Left lung (tissue), 14 donors: ENCODE results near the gene PLEKHG4B. TPM values are rescaled to one million over a fixed set of nuclear protein-coding genes. Genes with fewer than 3 reads are reported as not detected.
A peak's percentile ranks its signal among the peaks of the same experiment; 100 is the strongest.
"Not testable (repeated sequence)": the region's sequence is repeated elsewhere in the genome, so short reads cannot be mapped to it uniquely, and the experiment has no call there.

ENCODE experiments used
- ATAC-seq: fragments of 200-7000 bp; cut with Tn5 transposase; one replicate; pipeline ENCODE4 v1.9.1; 2020; ENCODE audit warnings: moderate library complexity
- DNase-seq, 4 donors: peaks; one replicate each; pipeline ENCODE4 v3.0.0-alpha.2; 2013 to 2020
- H3K27ac ChIP-seq, 2 donors: fragments of 200-600 bp; sonication (generic) in 1 of 2; one replicate each; pipeline versions ENCODE4 v1.5.0 to v1.8.0; 2020 to 2021
- H3K27me3 ChIP-seq, 2 donors: fragments of 200-600 bp; sonication (generic) in 1 of 2; one replicate each; pipeline versions ENCODE4 v1.5.0 to v1.8.0; 2020 to 2021
- H3K36me3 ChIP-seq, 2 donors: fragments of 200-600 bp; sonication (generic) in 1 of 2; one replicate each; pipeline versions ENCODE4 v1.5.0 to v1.8.0; 2020 to 2021
- H3K4me1 ChIP-seq, 2 donors: fragments of 200-600 bp; one replicate each; pipeline ENCODE4 v1.8.0; 2021
- H3K4me3 ChIP-seq, 2 donors: fragments of 200-600 bp; sonication (generic) in 1 of 2; one replicate each; pipeline versions ENCODE4 v1.5.0 to v1.8.0; 2020 to 2021; ENCODE audit warnings: mild to moderate bottlenecking in 1 of 2
- H3K9me3 ChIP-seq, 2 donors: fragments of 200-600 bp; sonication (generic) in 1 of 2; one replicate each; pipeline versions ENCODE4 v1.5.0 to v1.8.0; 2020 to 2021
- CTCF ChIP-seq, 2 donors: fragments of 200-600 bp; sonication (generic) in 1 of 2; IDR thresholded peaks; one replicate each; pipeline versions ENCODE4 v1.5.0 to v1.8.0; 2021; ENCODE audit warnings: antibody characterized with exemption in 2 of 2
- intact Hi-C, 2 donors: fragments of 100-400 bp; cut with DNase I; formaldehyde crosslinking; loops; one replicate each; pipeline versions ENCODE4 v1.11.2 to v1.14.2; 2022
- long read RNA-seq, 12 donors: library from polyadenylated mRNA in 2 of 12; unstranded in 2 of 12; transcript quantifications; one replicate each; pipeline ENCODE4 v2.0.0 and lab custom pipeline, GENCODE V29; 2019 to 2026
- polyA plus RNA-seq, 6 donors: library from polyadenylated mRNA; unstranded; fragments of 120-200 nt; gene quantifications; one replicate each; pipeline ENCODE4 v1.2.1, GENCODE V29; 2013; ENCODE audit not compliant: insufficient read length in 6 of 6
- total RNA-seq, 2 donors: library from RNA; stranded (reverse); fragmentation: NEBNext Ultra II Directional; extraction: Animal tissue kit (Norgen Biotek cat#: 25700); gene quantifications; one replicate each; pipeline ENCODE4 v1.2.1, GENCODE V29; 2021
- donor health status: DM: no; HTN: yes; CAD: no.
- donor health status: DM: no; HTN: no; CAD: no.

Gene PLEKHG4B
- total RNA-seq (1 to 10 TPM; 1.2 TPM), polyA plus RNA-seq (10 to 100 TPM; 13.6 to 19.5 (median 16.1) TPM)
- long read RNA-seq, donor 1, partial matches to known transcripts: 0 of 1 reads
- long read RNA-seq, donor 1, other reads (novel, unspliced or antisense): 0 of 1 reads
- long read RNA-seq, donor 2: 0 reads
- long read RNA-seq, donor 3: 0 reads
- long read RNA-seq, donor 4: 0 reads
- long read RNA-seq, donor 5: 0 reads
- long read RNA-seq, donor 6: 0 reads
- long read RNA-seq, donor 7: 0 reads
- long read RNA-seq, donor 8, partial matches to known transcripts: 6 of 6 reads
- long read RNA-seq, donor 8, other reads (novel, unspliced or antisense): 0 of 6 reads
- long read RNA-seq, donor 9: 0 reads
- long read RNA-seq, donor 10: 0 reads
- long read RNA-seq, donor 11: 0 reads
- long read RNA-seq, donor 12, partial matches to known transcripts: 0 of 1 reads
- long read RNA-seq, donor 12, other reads (novel, unspliced or antisense): 0 of 1 reads

- intact Hi-C loops: no loop called here
- peaks cover 23 to 84% of the 10 kb centered on the region in 2 donors for H3K27me3 ChIP-seq
- H3K36me3 ChIP-seq: no peaks in the 10 kb centered on the region
- peak within 1 kb of the TSS; percentile 24 to 27 for H3K4me3 ChIP-seq
- TF ChIP-seq CTCF (IDR thresholded peaks at IDR 0.05): no peak
- peak in 2 of 4 donors; percentile 44 to 69 for DNase-seq
- peak; percentile 66 for ATAC-seq
- no peaks in the 10 kb centered on the region for H3K9me3 ChIP-seq
- no peak within 1 kb of the TSS for H3K27ac ChIP-seq
- peaks cover 0 to 5% of the 10 kb centered on the region in 2 donors for H3K4me1 ChIP-seq
Measured at GRCh38 chr5:91556-92263, at the start of gene PLEKHG4B. Gene PLEKHG4B (plus strand): TSS chr5:92168. CDS start chr5:92232, 64 bp downstream.

- Histone ChIP-seq H3K27ac (no peak overlapping the region), H3K9me3 (no peaks in the 10 kb centered on the region), H3K27me3 (peaks cover 0 to 30% of the 10 kb centered on the region in 2 donors), H3K4me1 (no peaks in the 10 kb centered on the region), H3K4me3 (no peak overlapping the region), H3K36me3 (no peaks in the 10 kb centered on the region)
- intact Hi-C loops: no loop called here
- peak in 1 of 2 donors; percentile 9 for TF ChIP-seq CTCF (IDR thresholded peaks at IDR 0.05)
- DNase-seq (no peak), ATAC-seq (peak; percentile 79)
Measured at GRCh38 chr5:42250-42649, 49.7 kb upstream of the PLEKHG4B start.

GRCh38 chr5:48192-48591 is 43.8 kb upstream of the PLEKHG4B start:
- H3K36me3 ChIP-seq: no peaks in the 10 kb centered on the region
- no peak for ATAC-seq
- H3K4me1 ChIP-seq: no peaks in the 10 kb centered on the region
- H3K27ac ChIP-seq: no peak overlapping the region
- H3K27me3 ChIP-seq: peaks cover 13 to 40% of the 10 kb centered on the region in 2 donors
- peaks cover 0 to 4% of the 10 kb centered on the region in 2 donors for H3K9me3 ChIP-seq
- no peak for TF ChIP-seq CTCF (IDR thresholded peaks at IDR 0.05)
- H3K4me3 ChIP-seq: no peak overlapping the region
- no peak for DNase-seq
- intact Hi-C loops: no loop called here

- ATAC-seq, H3K36me3 ChIP-seq, DNase-seq, H3K4me1 ChIP-seq, H3K9me3 ChIP-seq, H3K27ac ChIP-seq, intact Hi-C loops, H3K4me3 ChIP-seq: not testable (repeated sequence)
- peaks cover 21 to 51% of the 10 kb centered on the region in 2 donors for H3K27me3 ChIP-seq
Measured at GRCh38 chr5:49530-49929, 42.4 kb upstream of the PLEKHG4B start.

GRCh38 chr5:49953-50544 is 41.9 kb upstream of the PLEKHG4B start:
- no peak for DNase-seq
- peaks cover 0 to 8% of the 10 kb centered on the region in 2 donors for H3K4me1 ChIP-seq
- H3K9me3 ChIP-seq: peaks cover 0 to 4% of the 10 kb centered on the region in 2 donors
- no peak for TF ChIP-seq CTCF (IDR thresholded peaks at IDR 0.05)
- ATAC-seq: no peak
- no peak overlapping the region for H3K4me3 ChIP-seq
- intact Hi-C loops: no loop called here
- peaks cover 24 to 51% of the 10 kb centered on the region in 2 donors for H3K27me3 ChIP-seq
- no peak overlapping the region for H3K27ac ChIP-seq
- no peaks in the 10 kb centered on the region for H3K36me3 ChIP-seq
